G401 (cell line): ENCODE data around the gene CTAGE4. TPM values are rescaled to one million over a fixed set of nuclear protein-coding genes. Genes with fewer than 3 reads are reported as not detected.
"Not testable (repeated sequence)": the region's sequence is repeated elsewhere in the genome, so short reads cannot be mapped to it uniquely, and the experiment has no call there.

Experiments used
- DNase-seq: peaks from one replicate; pipeline ENCODE4 v3.0.0-alpha.2; 2015; ENCODE audit warnings: low spot score
- in situ Hi-C: cut with HindIII; loops from 2 replicates; pipeline ENCODE4 v1.10.0; 2016; ENCODE audit warnings: low sequenced_read_pairs, mixed read lengths
- total RNA-seq: library from RNA; depleted of rRNA; stranded (reverse); fragments of >200 nt; shearing (Covaris generic); gene quantifications from 2 replicates; pipeline ENCODE4 v1.2.3, GENCODE V29; 2014; rRNA removed

The CTAGE4 gene
- total RNA-seq, 1 experiment from 2014 or later: not detected

DNA sequence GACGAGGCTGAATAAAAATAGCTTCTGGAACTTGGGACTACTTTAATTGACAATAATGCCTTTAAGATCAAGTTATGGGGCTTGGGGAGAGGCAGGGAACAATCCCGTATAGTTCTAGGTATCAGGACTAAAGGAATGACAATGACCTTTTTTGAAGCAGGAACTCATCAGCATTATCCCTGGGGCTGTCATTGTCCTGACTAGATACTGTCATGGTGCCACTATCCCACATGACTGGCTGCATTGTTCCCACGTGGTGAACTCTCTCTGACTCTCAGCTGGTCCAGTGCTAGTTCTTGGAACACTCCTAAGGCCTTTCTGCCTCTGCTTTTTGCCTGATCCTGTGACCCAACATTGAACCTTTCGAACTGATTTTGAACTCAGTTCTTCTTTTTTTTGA is 15.7 kb downstream of the CTAGE4 start:
- in situ Hi-C loops, DNase-seq: not testable (repeated sequence)

DNA sequence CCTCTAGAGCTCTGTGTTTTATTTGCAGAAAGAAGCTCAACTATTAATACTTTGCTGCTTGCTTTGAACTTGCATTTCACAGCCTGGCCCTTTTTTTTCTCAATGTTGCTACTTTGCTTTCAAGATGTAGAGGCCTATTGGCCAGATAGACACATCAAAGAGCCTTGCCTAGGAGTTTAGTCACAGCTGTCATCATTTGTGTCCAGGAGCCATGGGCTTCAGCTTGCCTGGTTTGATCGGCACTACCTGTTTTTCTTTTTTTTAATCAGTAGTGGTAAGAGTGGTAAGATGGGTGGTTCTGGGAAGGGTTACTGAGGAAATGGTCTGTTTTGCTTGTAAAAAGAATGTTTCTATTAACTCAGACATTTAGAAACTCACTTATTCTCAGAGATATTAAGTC is 18.7 kb downstream of the CTAGE4 start:
- in situ Hi-C loops, DNase-seq: not testable (repeated sequence)

DNA sequence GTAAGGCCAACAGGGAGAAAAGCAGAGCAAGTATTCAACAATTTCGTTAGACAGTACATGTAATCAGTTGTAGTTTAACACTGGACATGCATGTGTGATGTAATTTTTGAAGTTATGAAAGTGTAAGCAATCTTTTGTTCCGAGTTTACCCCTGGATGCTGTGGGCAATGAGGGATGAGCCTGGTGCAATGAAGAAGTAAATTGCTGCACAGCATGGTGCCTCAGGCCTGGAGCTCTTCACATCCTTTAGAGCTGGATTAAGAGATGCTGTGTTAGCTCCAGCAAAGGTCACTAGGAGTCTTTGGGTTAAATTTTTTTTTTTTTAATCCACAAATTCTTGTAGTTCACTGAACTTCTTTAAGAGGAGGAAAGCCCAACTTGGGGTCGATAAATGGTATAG is 19.8 kb downstream of the CTAGE4 start:
- in situ Hi-C loops, DNase-seq: not testable (repeated sequence)

DNA sequence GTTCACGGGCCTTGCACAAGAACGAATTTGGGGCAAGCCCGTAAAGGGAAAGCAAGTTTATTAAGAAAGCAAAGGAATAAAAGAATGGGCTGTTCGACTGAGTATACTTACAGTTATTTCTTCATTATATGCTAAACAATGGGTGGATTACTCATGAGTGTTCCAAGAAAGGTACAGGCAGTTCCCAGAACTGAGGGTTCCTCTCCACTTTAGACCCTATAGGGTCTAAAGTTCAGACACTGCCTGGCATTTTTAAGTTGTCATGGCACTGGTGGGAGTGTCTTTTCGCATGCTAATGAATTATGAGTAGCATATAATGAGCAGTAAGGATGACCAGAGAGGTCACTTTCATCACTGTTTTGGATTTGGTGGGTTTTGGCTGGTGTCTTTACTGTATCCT is 22.0 kb downstream of the CTAGE4 start:
- in situ Hi-C loops, DNase-seq: not testable (repeated sequence)

DNA sequence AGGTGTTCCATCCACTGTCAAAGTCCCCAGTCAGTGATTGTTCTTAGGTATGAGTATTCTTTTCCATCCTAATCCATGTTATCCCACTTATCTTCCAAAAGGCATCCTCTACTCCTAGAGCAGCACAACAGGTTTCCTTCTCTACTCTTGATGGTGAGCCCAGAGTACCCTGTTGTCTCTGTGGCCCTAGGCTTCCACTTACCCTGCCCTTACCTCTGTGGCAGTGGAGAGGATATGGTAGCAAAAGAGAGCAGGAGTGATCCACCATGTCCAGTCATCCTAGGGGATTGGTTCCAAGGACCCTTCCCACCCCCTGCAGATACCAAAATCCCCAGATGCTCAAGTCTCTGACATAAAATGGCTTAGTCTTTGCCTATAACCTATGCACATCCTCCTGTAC is 33.9 kb downstream of the CTAGE4 start:
- DNase-seq, in situ Hi-C loops: not testable (repeated sequence)

DNA sequence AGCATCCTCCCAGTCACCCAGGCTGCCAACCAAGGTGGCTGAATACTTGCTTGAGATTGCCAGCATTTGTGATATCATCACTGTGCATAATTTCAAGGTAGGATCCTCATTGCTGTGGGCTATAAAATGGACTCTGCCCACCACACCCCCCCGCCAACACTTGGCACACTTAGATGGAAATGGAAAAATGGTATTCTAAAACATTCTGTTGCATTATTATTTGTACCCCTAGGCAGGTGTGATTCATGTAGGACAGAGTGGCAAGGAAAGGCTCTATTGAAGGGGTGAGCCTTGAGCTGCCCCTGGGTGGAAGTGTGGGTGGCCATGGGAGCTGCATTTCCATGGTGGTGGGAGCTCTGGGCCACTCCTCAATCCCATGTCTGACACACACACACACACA is 35.3 kb downstream of the CTAGE4 start:
- DNase-seq, in situ Hi-C loops: not testable (repeated sequence)

DNA sequence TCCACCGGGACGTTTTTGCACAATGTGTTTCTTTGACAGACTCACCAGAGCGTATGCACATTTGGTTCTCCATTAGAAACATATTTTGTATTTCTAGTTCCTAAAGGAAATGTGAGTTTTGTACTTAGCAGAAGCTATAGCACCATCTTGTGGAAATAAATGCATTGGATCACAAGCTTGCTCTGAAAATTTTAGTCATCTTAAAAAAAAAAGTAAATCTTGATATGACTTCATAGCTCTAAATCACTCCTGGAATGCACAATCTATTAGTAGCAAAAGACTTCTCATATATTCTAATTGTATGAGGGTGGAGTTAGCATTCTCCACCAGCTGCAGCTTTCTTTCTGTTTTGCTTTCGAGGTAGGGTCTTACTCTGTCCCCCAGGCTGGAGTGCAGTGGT is 35.9 kb downstream of the CTAGE4 start:
- in situ Hi-C loops, DNase-seq: not testable (repeated sequence)

DNA sequence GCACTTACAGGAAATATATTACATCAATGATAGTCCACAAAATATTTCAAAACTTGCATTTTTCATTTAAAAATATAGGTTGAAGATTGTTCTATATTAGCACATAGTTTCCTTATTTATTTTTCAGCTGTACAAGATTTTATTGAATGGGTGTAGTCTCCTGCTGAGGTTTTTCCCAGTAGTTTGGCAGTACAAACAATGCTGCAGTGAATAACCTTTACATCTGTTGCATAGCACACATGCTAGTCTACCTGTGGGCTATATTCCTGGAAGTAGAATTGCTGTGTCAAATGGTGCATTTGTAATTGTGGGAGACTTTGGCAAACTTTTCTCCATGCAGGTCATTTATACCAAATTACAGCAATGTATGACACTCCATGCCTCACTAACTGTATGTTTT is 37.3 kb downstream of the CTAGE4 start:
- DNase-seq, in situ Hi-C loops: not testable (repeated sequence)

DNA sequence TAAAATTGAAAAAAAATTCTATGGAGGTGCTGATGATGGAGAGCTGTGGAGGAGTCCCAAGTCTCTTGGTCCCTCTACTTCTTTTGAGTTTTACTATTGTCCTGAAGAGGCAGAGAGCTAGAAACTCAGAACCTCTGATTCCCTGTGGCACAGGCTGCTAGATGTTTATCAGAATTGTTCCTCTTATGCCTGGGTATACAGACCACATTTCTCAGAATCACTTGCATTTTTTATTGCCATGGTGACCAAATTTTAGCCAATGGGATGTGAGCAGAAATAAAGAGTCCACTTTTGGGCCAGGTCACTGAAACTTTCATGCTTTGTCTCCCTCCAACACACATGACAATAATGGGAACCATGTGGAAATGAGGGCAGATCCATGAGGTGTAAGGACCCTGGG is 40.4 kb downstream of the CTAGE4 start:
- in situ Hi-C loops, DNase-seq: not testable (repeated sequence)

DNA sequence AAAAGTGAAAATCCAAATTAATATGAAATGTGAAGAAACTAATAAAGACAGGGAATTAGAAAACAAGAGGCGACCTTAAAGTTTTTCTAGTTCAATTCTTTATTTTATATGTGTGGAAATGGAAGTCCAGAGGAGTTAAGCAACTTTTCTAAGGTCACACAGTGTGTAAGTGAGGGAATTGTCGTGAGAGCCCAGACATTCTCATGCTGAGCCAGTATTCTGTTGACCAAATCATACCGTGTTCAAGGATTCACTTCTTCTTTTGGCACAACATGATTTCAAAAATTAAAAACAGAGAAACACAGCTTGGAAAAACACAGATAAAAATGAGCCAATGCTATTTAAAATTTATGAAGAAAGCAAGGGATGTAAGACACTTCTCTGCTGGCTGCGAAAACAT is 43.6 kb downstream of the CTAGE4 start:
- in situ Hi-C loops: not testable (repeated sequence)

DNA sequence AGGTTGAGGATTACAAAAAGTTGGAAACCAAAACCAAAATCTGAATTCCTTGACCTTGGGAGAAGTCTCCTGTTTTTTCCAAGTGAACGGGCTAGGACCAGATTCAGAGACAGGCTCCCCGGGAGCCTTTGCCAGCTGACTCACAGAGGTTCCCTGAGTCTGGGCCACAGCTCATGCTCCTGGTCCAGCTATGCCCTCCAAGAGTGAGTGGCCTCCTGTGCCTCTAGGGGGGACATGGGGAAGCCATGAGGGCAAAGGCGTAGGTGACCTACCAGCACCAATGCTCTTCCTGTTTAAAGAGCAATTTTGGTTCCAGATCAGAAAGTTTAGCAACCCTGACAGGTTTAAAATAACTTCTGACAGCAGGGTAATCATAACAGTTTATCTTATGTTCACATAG is 45.5 kb downstream of the CTAGE4 start:
- DNase-seq, in situ Hi-C loops: not testable (repeated sequence)

More for the DNA sequence above, 43.6 kb downstream of the CTAGE4 start:
- DNase-seq: not testable (repeated sequence)

DNA sequence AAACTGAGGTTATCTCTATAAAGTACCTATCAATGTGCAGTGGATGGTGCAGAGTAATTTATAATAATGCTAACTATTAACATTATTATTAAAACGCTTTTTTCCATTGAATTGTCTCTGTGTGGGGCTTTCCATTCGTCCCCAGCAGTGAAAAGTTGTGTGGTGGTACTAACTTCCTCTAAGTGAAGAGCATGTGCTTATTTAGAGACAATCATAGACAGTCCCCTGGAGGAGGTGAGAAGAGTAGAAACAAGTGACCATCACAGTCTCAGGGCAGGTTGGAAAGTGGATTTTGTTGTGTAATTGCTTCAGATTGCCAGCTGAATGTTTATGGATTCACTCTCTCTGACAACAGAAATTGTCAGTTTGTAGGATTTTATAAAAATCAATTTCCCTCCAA is 47.8 kb downstream of the CTAGE4 start:
- in situ Hi-C loops, DNase-seq: not testable (repeated sequence)

DNA sequence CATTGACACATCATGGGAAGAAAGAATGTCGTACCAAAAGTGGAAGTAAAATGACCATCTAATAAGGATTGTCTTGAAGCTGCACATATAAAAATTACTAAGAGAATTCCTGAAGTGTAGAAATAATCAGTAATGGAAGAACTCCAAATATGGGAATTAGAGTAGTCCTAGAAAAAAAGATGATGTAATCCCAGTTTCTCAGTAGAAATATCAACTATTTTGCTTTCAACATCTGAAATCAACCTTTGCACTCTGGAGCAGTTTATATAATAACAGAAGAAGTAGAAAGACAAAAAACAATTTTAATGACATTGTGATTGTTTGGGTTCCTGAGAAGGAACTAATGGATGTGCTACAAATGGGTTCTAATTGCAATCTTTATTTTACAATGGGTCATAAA is 49.8 kb downstream of the CTAGE4 start:
- DNase-seq, in situ Hi-C loops: not testable (repeated sequence)

Other genes with a start within 250 kb of the CTAGE4 start
- gene OR2F2, start 248.2 kb upstream of the CTAGE4 start, total RNA-seq: not detected in 2 replicates
- gene OR2F1, start 228.6 kb upstream of the CTAGE4 start, total RNA-seq: not detected in 2 replicates
- not detected in 2 replicates for gene OR6B1, start 183.1 kb upstream of the CTAGE4 start, total RNA-seq
- not detected in 2 replicates for gene OR2A5, start 134.5 kb upstream of the CTAGE4 start, total RNA-seq
- gene OR2A25, start 113.7 kb upstream of the CTAGE4 start, total RNA-seq: not detected in 2 replicates
- gene OR2A12, start 97.2 kb upstream of the CTAGE4 start, total RNA-seq: not detected in 2 replicates
- not detected in 2 replicates for gene OR2A2, start 73.9 kb upstream of the CTAGE4 start, total RNA-seq
- gene OR2A14, start 60.3 kb upstream of the CTAGE4 start, total RNA-seq: not detected in 2 replicates
- not detected in 2 replicates for gene ARHGEF35, start 12.4 kb downstream of the CTAGE4 start, total RNA-seq
- gene OR2A42, start 56.1 kb downstream of the CTAGE4 start, total RNA-seq: not detected in 2 replicates
- gene OR2A7, start 81.3 kb downstream of the CTAGE4 start, total RNA-seq: not detected in 2 replicates
- not detected in 2 replicates for gene CTAGE8, start 85.8 kb downstream of the CTAGE4 start, total RNA-seq
- not detected in 2 replicates for gene OR2A1, start 129.0 kb downstream of the CTAGE4 start, total RNA-seq
- gene ARHGEF5, start 171.9 kb downstream of the CTAGE4 start, total RNA-seq: not detected in 2 replicates
- gene NOBOX, start 220.2 kb downstream of the CTAGE4 start, total RNA-seq: not detected in 2 replicates